T-helper 22 cell (primary cell): ENCODE measurements around the gene TIMM50.

Experiments used
- DNase-seq: peaks from one replicate; pipeline ENCODE4 v3.0.0-alpha.2; 2020; ENCODE audit warnings: low read depth

The TIMM50 gene

DNA sequence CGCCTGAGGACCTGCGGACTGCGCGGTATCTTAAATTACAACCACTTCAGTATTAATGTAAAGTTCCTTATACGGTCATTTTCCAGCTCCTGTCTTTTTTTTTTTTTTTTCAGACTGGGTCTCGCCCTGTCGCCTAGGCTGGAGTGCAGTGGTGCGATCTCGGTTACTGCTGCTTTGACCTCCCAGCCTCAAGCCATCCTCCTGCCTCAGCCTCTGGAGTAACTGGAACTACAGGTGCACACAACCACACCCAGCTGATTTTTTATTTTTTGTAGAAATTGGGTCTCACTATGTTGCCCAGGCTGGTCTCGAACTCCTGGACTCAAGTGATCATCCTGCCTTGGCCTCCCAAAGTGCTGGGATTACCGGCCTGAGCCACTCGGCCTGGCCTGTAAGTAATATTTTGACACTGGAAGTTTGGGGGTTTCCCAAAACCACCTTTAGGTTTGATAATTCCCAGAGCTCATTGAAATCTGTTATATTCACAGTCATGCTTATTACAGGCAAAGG lies 52.4 kb downstream of the TIMM50 start:
- DNase-seq = no peak

DNA sequence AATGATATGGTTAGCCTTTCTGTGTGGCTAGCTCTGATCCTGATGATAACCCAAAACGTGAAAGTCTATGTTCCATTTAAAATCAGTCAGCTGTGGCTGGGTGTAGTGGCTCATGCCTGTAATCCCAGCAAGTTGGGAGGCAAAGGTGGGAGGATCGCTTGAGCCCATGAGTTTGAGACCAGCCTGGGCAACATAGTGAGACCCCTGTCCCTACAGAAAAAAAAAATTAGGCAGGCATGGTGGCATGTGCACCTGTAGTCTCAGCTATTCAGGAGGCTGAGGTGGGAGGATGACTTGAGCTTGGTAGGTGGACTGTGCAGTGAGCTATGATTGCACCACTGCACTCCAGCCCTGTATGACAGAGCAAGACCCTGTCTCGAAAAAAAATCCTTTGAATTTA lies 53.2 kb downstream of the TIMM50 start:
- no peak for DNase-seq

DNA sequence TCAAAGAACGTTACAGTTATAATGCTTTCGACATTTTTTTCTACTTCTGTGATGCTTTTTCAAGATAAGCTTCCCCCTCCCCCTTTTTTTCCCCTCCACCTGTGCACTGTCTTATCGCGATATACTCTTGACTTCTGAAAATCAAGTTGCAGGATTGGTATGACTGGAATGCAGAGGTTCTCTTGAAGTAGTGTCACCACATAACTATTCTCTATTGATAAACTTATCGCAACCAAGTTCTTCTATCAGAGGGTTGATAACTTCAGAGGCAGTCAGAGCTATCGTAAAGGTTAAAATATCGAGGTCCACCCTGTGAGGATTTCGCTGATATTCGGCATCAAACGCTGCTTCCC lies 58.5 kb downstream of the TIMM50 start:
- no peak for DNase-seq

DNA sequence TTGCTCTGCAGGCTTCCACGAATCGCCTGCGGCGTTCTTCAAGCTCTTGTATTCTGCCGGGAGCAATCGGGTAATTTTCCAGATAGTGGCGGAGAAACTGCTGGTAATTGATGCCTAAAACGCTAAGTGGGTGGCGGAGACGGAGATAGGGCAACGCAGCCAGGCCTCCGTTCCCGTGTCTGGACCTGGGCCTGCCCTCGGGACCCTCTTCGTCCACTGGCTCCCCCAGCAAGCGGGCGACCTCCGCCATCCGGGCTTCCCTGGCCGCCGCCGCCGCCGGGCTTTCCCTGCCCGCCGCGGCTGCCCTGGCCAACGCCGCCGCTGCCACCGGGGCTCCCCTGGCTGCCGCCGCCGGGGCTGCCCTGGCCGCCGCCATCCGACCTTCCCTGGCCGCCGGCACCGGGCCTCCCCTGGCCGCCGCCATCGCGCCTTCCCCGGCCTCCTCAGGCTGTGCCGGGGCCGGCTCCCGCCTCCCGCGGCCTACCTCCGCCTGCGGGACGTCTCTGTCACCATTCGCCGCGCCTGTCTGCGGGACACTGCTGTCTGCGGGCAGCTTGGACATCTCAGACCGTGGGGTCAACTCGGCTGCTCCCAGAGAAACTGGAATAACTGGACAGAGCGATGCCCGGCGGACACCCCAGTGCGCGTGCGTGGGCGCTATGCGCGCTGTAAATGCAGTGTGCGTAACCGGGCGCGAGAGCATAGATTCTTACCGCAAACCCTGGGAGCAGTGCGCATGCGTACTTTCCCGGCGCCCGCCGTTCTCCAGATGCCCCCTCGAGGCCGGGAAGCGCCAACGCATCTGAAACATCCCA lies 59.1 kb downstream of the TIMM50 start, which contains the start of gene EID2:
EID2 (minus strand) TSS at position 644 of the 815 bp plus-strand sequence; CDS start at position 562, 82 bp downstream.
- DNase-seq = peak; percentile 84

DNA sequence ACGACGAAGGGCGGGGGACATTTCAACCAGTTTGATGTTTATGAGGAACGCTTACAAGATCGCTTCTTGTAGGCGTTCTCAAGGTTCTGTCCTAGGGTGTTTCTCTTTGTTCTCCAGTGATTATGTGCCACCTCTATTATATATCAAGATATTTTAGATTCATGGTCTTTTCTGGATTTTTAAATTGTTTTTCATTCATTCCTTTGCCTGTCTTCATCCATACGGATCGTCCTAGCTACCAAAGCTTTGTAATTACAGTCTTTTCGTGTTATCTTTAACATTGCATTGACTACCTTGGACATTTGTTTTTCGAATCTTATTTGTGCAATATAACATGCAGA lies 59.7 kb downstream of the TIMM50 start:
- DNase-seq = no peak
